DND-41 (cell line): ENCODE data around the gene NETO2.

ENCODE experiments used
- CTCF ChIP-seq: IDR thresholded peaks from 2 replicates; pipeline ENCODE4 v1.5.1; 2012; ENCODE audit warnings: borderline replicate concordance, low read length, moderate library complexity, mild to moderate bottlenecking; ENCODE audit not compliant: poor library complexity, severe bottlenecking; ENCODE audit errors: extremely low read depth
- EZH2 ChIP-seq: IDR thresholded peaks from 3 replicates; pipeline ENCODE4 v1.6.1; 2012; ENCODE audit warnings: borderline replicate concordance, low read depth, mild to moderate bottlenecking, moderate library complexity, low read length, inconsistent platforms; ENCODE audit not compliant: severe bottlenecking

- no peak for TF ChIP-seq EZH2
- TF ChIP-seq CTCF, result no peak
These were observed 16.2 kb downstream of the NETO2 start for GRCh38 chr16:47127541-47127940.
